GM10266 (cell line): Measurements from ENCODE around the gene STAC3.

ENCODE experiments used
- DNase-seq: peaks from one replicate; pipeline ENCODE4 v3.0.0; 2012; ENCODE audit errors: extremely low spot score
- TF ChIP-seq, protein P1 (sequence below): IDR thresholded peaks from 2 replicates; pipeline ENCODE4 v1.5.1; 2012; ENCODE audit warnings: mild to moderate bottlenecking, low read depth; ENCODE audit not compliant: control insufficient read depth, insufficient read depth; ENCODE audit errors: missing control alignments

Gene STAC3

DNA sequence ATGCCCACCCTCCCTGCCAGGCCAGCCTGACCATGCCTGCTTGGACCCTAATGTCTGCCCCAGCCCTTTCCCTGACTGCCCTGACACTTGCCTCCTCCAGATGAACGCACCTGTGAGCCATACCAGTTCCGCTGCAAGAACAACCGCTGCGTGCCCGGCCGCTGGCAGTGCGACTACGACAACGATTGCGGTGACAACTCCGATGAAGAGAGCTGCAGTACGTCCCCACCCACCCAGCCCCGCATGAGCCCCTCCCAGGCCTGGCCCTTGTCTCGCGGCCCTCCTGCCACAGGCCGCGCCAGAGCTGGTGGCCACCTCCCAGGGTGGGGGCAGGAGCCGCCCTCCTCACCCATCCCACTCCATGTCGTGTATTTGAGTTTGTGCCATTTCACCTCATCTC lies 48.7 kb downstream of the STAC3 start:
- no peak for DNase-seq
- TF ChIP-seq, protein P1, sequence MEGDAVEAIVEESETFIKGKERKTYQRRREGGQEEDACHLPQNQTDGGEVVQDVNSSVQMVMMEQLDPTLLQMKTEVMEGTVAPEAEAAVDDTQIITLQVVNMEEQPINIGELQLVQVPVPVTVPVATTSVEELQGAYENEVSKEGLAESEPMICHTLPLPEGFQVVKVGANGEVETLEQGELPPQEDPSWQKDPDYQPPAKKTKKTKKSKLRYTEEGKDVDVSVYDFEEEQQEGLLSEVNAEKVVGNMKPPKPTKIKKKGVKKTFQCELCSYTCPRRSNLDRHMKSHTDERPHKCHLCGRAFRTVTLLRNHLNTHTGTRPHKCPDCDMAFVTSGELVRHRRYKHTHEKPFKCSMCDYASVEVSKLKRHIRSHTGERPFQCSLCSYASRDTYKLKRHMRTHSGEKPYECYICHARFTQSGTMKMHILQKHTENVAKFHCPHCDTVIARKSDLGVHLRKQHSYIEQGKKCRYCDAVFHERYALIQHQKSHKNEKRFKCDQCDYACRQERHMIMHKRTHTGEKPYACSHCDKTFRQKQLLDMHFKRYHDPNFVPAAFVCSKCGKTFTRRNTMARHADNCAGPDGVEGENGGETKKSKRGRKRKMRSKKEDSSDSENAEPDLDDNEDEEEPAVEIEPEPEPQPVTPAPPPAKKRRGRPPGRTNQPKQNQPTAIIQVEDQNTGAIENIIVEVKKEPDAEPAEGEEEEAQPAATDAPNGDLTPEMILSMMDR: no peak

DNA sequence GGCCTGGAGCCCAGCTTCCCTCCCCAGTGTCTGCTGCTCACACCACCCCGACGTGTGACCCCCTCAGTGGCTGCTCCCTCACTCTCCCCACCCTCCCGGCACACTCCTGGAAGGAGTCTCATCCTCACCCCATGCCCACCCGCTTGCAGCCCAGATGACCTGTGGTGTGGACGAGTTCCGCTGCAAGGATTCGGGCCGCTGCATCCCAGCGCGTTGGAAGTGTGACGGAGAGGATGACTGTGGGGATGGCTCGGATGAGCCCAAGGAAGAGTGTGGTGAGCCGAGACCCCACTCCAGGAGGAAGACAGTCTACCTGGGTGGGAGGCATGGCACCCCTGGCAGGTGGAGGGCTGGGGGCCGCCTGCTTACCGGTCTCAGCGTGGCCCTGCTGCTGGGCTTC lies 49.4 kb downstream of the STAC3 start:
- DNase-seq: no peak
- TF ChIP-seq, protein P1: no peak

DNA sequence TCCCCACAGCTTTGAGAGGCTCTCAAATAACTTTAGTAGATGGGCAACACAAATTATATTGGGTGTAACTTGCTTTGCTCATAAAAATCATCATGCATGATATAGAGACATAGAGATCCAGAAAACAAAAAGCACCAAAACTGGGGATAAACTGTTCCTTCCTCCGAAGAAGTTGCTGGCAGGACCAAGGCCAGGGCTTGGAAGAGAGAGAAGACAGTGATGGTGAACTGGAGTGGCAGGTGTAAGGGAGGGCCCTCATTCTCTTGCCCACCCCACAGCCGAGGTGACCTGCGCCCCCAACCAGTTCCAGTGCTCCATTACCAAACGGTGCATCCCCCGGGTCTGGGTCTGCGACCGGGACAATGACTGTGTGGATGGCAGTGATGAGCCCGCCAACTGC lies 49.8 kb downstream of the STAC3 start:
- TF ChIP-seq, protein P1: no peak
- DNase-seq: no peak

DNA sequence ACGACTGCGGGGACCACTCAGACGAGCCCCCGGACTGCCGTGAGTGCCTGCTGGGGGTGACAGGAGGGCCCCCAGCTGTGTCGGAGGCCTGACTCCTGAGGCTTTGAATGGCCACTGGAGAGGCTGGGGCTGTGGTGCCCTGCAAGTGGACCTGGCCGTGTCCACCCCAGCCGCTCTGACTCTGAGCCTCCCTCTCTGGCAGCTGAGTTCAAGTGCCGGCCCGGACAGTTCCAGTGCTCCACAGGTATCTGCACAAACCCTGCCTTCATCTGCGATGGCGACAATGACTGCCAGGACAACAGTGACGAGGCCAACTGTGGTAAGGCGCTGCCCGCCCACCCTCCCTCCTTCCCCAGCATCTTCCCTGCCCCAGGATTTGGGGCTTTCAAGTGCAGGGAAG lies 50.5 kb downstream of the STAC3 start:
- no peak for DNase-seq
- TF ChIP-seq, protein P1: no peak

DNA sequence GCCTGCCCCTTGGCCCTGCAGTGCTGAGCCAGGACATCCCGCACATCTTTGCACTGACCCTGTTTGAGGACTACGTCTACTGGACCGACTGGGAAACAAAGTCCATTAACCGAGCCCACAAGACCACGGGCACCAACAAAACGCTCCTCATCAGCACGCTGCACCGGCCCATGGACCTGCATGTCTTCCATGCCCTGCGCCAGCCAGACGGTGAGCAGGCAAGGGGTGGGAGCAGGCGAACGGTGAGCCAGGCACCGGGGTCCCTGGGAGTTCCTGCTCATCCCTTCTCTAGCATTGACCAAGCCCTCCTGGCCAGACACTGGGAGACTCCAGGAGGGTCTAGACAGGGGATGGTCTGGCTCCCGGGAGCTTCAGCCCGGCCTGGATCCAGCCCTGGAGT lies 51.8 kb downstream of the STAC3 start:
- DNase-seq: no peak
- TF ChIP-seq, protein P1: no peak

DNA sequence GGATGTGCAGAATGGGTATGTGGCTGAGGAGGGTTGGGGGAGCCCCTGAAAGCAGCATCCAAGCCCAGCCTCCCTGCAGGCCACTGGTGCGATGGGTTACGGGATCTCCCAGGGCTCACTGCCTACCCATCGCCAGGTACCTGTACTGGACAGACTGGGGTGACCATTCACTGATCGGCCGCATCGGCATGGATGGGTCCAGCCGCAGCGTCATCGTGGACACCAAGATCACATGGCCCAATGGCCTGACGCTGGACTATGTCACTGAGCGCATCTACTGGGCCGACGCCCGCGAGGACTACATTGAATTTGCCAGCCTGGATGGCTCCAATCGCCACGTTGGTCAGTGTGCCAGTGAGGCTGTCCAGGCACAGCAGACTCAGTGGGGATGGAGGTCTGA lies 52.7 kb downstream of the STAC3 start:
- DNase-seq: no peak
- TF ChIP-seq, protein P1: no peak

DNA sequence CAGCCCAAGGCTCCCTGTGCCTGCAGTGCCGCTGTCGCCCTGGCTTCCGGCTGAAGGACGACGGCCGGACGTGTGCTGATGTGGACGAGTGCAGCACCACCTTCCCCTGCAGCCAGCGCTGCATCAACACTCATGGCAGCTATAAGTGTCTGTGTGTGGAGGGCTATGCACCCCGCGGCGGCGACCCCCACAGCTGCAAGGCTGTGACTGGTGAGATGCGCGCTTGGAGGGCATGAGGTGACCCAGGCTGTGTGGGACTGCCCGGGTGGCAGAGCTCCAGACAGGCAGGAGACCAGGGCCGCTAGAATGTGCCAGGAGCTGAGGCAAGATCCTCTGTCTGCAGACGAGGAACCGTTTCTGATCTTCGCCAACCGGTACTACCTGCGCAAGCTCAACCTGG lies 54.0 kb downstream of the STAC3 start:
- TF ChIP-seq, protein P1: no peak
- DNase-seq: no peak

DNA sequence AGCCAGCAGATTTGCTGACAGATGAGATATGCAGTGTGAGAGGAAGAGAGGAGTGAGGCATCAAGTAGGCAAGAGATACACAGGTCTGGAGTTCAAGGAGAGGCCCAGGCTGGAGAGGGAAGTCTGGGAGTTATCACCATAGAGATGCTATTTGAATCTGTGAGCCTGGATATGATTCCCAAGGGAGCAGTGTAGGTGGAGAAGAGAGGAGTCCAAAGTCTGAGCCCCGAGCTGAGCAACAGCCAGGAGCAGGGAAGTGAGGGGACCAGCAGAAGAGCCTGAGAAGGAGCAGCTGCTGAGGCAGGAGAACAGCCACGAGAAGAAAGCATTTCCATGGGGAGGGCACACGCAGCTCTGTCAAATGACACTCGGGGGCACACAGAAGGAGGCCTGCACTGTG lies 54.5 kb downstream of the STAC3 start:
- no peak for DNase-seq
- TF ChIP-seq, protein P1: no peak
